Activated CD8-positive, alpha-beta T cell treated with anti-CD3 and anti-CD28 coated beads, Interleukin-2, amount 10 ng/mL, durations not matched to agents 7 days and 5 days (primary cell): ENCODE results near the gene NPEPL1. TPM values are rescaled to one million over a fixed set of nuclear protein-coding genes. Genes with fewer than 3 reads are reported as not detected.
"Not testable (repeated sequence)": the region's sequence is repeated elsewhere in the genome, so short reads cannot be mapped to it uniquely, and the experiment has no call there.

Experiments
- ATAC-seq: fragments of 150-1000 bp; cut with Tn5 transposase; one replicate; pipeline ENCODE4 v1.10.0; 2021; ENCODE audit warnings: moderate library complexity
- CTCF ChIA-PET: fragments of 350-600 bp; sonication (Branson Sonifier 250); formaldehyde crosslinking; loops from one replicate; lab custom pipeline; 2021; ENCODE audit warnings: antibody characterized with exemption; lab: Charles Lee
- POLR2A ChIA-PET: fragments of 350-600 bp; sonication (Branson Sonifier 250); formaldehyde crosslinking; loops from one replicate; lab custom pipeline; 2021; ENCODE audit warnings: antibody characterized with exemption; lab: Charles Lee
- DNase-seq: peaks from one replicate; pipeline ENCODE4 v3.0.0-alpha.2; 2020
- H3K27ac Mint-ChIP-seq: one replicate; pipeline ENCODE4 v1.8.0; 2021; ENCODE audit warnings: mild to moderate bottlenecking, mixed read lengths
- H3K27me3 Mint-ChIP-seq: one replicate; pipeline ENCODE4 v1.8.0; 2021; ENCODE audit warnings: low read depth, mixed read lengths
- H3K36me3 Mint-ChIP-seq: one replicate; pipeline ENCODE4 v1.8.0; 2021; ENCODE audit warnings: low read depth, mixed read lengths
- H3K4me1 Mint-ChIP-seq: one replicate; pipeline ENCODE4 v1.8.0; 2021; ENCODE audit warnings: low read depth, mixed read lengths
- H3K4me3 Mint-ChIP-seq: one replicate; pipeline ENCODE4 v1.8.0; 2021; ENCODE audit warnings: mild to moderate bottlenecking, mixed read lengths
- H3K9me3 Mint-ChIP-seq: one replicate; pipeline ENCODE4 v1.8.0; 2022; ENCODE audit warnings: mixed read lengths; ENCODE audit not compliant: insufficient read depth
- total RNA-seq, 2 experiments: library from RNA; stranded (reverse); gene quantifications; one replicate each; pipeline ENCODE4 v1.2.3, GENCODE V29; 2021

The NPEPL1 gene
- total RNA-seq, 2 experiments from 2014 or later = 22.9 to 26.8 TPM

GRCh38 chr20:58718121-58718563 lies 25.5 kb downstream of the NPEPL1 start:
- CTCF ChIA-PET = no interaction called here
- Mint-ChIP-seq H3K4me3 (no peak overlapping the region), H3K4me1 (no peaks in the 10 kb centered on the region), H3K27ac (no peak overlapping the region), H3K9me3 (no peaks in the 10 kb centered on the region), H3K36me3 (no peaks in the 10 kb centered on the region), H3K27me3 (peaks cover 16% of the 10 kb centered on the region)
- POLR2A ChIA-PET = no interaction called here
- ATAC-seq = no peak
- no peak for DNase-seq

DNA sequence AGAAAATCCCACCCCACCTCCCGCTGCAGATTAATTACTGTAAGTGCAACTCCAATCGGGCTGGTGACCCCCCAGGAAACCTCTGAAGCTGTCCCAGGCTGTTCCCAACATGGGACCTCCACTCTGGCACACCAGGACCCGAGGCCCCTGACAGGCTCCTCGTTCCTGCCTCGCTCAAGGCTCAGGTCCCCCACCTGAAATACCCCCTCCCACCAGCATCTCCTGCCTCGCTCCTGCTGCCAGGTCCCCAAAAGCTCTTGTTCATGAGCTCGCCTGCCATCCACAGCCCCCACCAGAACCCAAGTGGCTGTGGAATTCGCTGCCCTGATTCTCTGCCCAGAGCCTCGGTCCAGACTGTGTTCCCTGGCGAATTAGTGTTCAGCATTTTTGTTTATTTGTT lies 26.1 kb downstream of the NPEPL1 start:
- DNase-seq (peak; percentile 12), ATAC-seq (no peak)
- H3K9me3 Mint-ChIP-seq = no peaks in the 10 kb centered on the region
- H3K36me3 Mint-ChIP-seq = no peaks in the 10 kb centered on the region
- H3K27me3 Mint-ChIP-seq = peaks cover 20% of the 10 kb centered on the region
- no peaks in the 10 kb centered on the region for H3K4me1 Mint-ChIP-seq
- CTCF ChIA-PET = interaction anchor here (0.6 kb wide), 1 partner anchor 313 kb away, joined by 3 read pairs; no protein-coding TSS in a partner anchor
- POLR2A ChIA-PET = no interaction called here
- H3K4me3 Mint-ChIP-seq = no peak overlapping the region
- H3K27ac Mint-ChIP-seq = no peak overlapping the region

DNA sequence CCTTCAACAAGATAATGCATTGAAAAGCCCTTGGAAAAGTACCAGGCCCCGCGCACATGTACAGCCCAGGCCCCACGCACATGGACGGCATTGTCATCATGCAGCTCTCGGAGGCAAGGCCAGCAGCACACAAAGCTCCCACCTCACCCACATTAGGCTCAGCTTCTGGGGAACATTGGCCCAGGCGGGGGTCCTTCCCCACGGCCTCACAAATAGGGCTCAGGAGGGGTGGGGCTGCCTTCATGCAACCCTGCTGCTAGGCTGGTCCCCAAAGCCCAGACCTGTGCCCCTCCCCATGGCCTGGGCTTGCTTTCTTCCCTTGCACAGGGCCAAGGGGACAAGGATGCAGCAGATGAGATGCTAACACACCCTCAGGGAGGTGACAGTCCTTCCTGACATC lies 26.7 kb downstream of the NPEPL1 start:
- peaks cover 24% of the 10 kb centered on the region for H3K27me3 Mint-ChIP-seq
- ChIA-PET CTCF (interaction anchor here (0.6 kb wide), 1 partner anchor 313 kb away, joined by 3 read pairs; no protein-coding TSS in a partner anchor), POLR2A (no interaction called here)
- no peaks in the 10 kb centered on the region for H3K4me1 Mint-ChIP-seq
- no peak overlapping the region for H3K4me3 Mint-ChIP-seq
- no peak overlapping the region for H3K27ac Mint-ChIP-seq
- DNase-seq (peak; percentile 9), ATAC-seq (no peak)
- H3K9me3 Mint-ChIP-seq = no peaks in the 10 kb centered on the region
- H3K36me3 Mint-ChIP-seq = no peaks in the 10 kb centered on the region

- H3K4me3 Mint-ChIP-seq = no peak overlapping the region
- peaks cover 29% of the 10 kb centered on the region for H3K27me3 Mint-ChIP-seq
- H3K9me3 Mint-ChIP-seq = no peaks in the 10 kb centered on the region
- ATAC-seq = no peak
- POLR2A ChIA-PET = no interaction called here
- no peaks in the 10 kb centered on the region for H3K4me1 Mint-ChIP-seq
- CTCF ChIA-PET = no interaction called here
- no peaks in the 10 kb centered on the region for H3K36me3 Mint-ChIP-seq
- peak; percentile 15 for DNase-seq
- H3K27ac Mint-ChIP-seq = no peak overlapping the region
Observed at GRCh38 chr20:58719971-58720371, 27.4 kb downstream of the NPEPL1 start.

DNA sequence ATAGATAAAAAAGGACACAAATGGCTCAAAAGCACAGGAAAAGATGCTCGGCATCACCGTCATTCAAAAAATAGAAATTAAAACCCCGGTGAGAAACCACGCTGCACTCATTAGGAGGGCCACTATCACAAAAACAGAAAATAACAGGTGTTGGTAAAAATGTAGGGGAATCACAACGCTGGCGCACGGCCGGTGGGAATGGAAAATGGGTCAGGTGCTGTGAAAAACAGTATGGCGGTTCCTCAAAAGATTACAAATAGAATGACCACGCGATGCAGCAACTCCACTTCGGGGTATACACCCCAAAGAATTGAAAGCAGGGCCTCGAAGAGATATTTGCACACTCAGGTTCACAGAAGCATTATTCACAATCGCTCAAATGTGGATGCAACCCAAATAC lies 28.3 kb downstream of the NPEPL1 start:
- CTCF ChIA-PET = no interaction called here
- no peak for DNase-seq
- Mint-ChIP-seq H3K27me3 (peaks cover 29% of the 10 kb centered on the region), H3K27ac (no peak overlapping the region), H3K9me3 (no peaks in the 10 kb centered on the region), H3K36me3 (no peaks in the 10 kb centered on the region), H3K4me3 (no peak overlapping the region), H3K4me1 (no peaks in the 10 kb centered on the region)
- POLR2A ChIA-PET = no interaction called here
- ATAC-seq = no peak

DNA sequence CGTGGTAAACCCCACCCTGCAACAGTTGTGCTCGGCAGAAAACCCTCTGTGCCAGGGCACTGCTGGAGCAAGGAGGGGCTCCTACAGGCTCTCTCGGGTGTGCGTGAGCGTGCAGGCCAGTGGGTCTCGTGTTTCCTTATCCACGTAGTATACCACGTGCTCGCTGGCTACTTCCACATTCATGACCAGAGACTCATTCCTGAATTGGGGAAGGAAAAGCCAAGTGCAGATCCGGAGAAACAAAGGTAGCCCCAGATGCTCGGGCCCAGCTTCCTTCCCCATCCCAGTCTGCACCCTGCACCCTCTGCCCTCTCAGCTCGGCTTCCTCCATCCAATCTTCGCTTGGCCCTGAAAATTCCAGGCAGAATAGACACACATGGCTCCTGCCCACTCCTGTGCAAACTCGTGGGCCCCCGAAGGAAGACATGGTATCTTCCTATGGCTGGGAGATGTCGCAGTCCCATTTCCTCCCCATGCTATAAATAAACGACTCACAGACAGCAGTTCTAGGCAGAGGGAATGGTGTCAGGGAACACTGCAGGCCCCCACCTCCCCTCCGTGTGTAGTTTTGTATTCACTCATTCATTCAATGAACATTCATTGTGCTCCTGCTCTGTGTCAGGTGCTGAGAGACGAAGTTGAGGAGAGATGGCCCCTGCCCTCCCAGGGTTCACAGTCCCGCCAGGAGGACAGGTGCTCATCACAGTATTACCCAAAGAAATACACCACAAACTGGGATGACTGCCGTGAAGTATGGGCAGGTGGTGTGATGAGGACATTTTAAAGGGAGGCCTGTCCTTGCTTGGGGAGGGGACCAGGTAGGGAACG lies 29.6 kb downstream of the NPEPL1 start:
- DNase-seq = peak; percentile 9
- H3K4me1 Mint-ChIP-seq = no peaks in the 10 kb centered on the region
- ChIA-PET CTCF (no interaction called here), POLR2A (no interaction called here)
- H3K36me3 Mint-ChIP-seq = no peaks in the 10 kb centered on the region
- ATAC-seq = no peak
- H3K27ac Mint-ChIP-seq = no peak overlapping the region
- peaks cover 6% of the 10 kb centered on the region for H3K9me3 Mint-ChIP-seq
- H3K4me3 Mint-ChIP-seq = no peak overlapping the region
- peaks cover 36% of the 10 kb centered on the region for H3K27me3 Mint-ChIP-seq

GRCh38 chr20:58722877-58723627 lies 30.5 kb downstream of the NPEPL1 start:
- H3K27me3 Mint-ChIP-seq = peaks cover 41% of the 10 kb centered on the region
- no peak for ATAC-seq
- H3K27ac Mint-ChIP-seq = no peak overlapping the region
- ChIA-PET POLR2A (no interaction called here), CTCF (no interaction called here)
- H3K4me1 Mint-ChIP-seq = no peaks in the 10 kb centered on the region
- DNase-seq = peak; percentile 9
- no peak overlapping the region for H3K4me3 Mint-ChIP-seq
- H3K36me3 Mint-ChIP-seq = no peaks in the 10 kb centered on the region
- H3K9me3 Mint-ChIP-seq = peaks cover 11% of the 10 kb centered on the region

GRCh38 chr20:58723628-58723984 lies 31.0 kb downstream of the NPEPL1 start:
- H3K9me3 Mint-ChIP-seq = peaks cover 11% of the 10 kb centered on the region
- DNase-seq = no peak
- H3K36me3 Mint-ChIP-seq = no peaks in the 10 kb centered on the region
- no peak overlapping the region for H3K4me3 Mint-ChIP-seq
- ChIA-PET CTCF (no interaction called here), POLR2A (no interaction called here)
- H3K27me3 Mint-ChIP-seq = peaks cover 41% of the 10 kb centered on the region
- no peaks in the 10 kb centered on the region for H3K4me1 Mint-ChIP-seq
- ATAC-seq = no peak
- no peak overlapping the region for H3K27ac Mint-ChIP-seq

DNA sequence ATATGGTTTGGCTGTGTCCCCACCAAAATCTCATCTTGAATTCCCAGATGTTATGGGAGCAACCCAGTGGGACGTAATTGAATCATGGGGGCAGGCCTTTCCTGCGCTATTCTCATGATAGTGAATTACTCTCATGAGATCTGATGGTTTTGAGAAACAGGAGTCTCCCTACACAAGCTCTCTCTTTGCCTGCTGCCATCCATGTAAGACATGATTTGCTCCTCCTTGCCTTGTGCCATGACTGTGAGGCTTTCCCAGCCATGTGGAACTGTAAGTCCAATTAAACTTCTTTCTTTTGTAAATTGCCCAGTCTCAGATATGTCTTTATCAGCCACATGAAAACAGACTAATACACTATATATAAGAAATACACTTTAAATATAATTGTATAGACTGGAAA lies 33.6 kb downstream of the NPEPL1 start:
- H3K27ac Mint-ChIP-seq, H3K4me1 Mint-ChIP-seq, H3K36me3 Mint-ChIP-seq, DNase-seq, ATAC-seq, H3K4me3 Mint-ChIP-seq, CTCF ChIA-PET, POLR2A ChIA-PET: not testable (repeated sequence)
- Mint-ChIP-seq H3K27me3 (peaks cover 50% of the 10 kb centered on the region), H3K9me3 (peaks cover 11% of the 10 kb centered on the region)

- ChIA-PET POLR2A (no interaction called here), CTCF (no interaction called here)
- DNase-seq = no peak
- no peak overlapping the region for H3K4me3 Mint-ChIP-seq
- no peak for ATAC-seq
- no peaks in the 10 kb centered on the region for H3K36me3 Mint-ChIP-seq
- H3K9me3 Mint-ChIP-seq = peaks cover 11% of the 10 kb centered on the region
- no peak overlapping the region for H3K27ac Mint-ChIP-seq
- no peaks in the 10 kb centered on the region for H3K4me1 Mint-ChIP-seq
- H3K27me3 Mint-ChIP-seq = peaks cover 42% of the 10 kb centered on the region
Observed at GRCh38 chr20:58731192-58731591, 38.6 kb downstream of the NPEPL1 start.

- H3K27me3 Mint-ChIP-seq = peaks cover 41% of the 10 kb centered on the region
- ChIA-PET CTCF (no interaction called here), POLR2A (no interaction called here)
- H3K4me1 Mint-ChIP-seq = no peaks in the 10 kb centered on the region
- H3K4me3 Mint-ChIP-seq = no peak overlapping the region
- no peaks in the 10 kb centered on the region for H3K9me3 Mint-ChIP-seq
- ATAC-seq = no peak
- no peak for DNase-seq
- H3K36me3 Mint-ChIP-seq = no peaks in the 10 kb centered on the region
- no peak overlapping the region for H3K27ac Mint-ChIP-seq
Observed at GRCh38 chr20:58737198-58737597, 44.6 kb downstream of the NPEPL1 start.
